ENCODE results near the gene RNU1-2.
"Not testable (repeated sequence)": the region's sequence is repeated elsewhere in the genome, so short reads cannot be mapped to it uniquely, and the experiment has no call there.

Gene RNU1-2

DNA sequence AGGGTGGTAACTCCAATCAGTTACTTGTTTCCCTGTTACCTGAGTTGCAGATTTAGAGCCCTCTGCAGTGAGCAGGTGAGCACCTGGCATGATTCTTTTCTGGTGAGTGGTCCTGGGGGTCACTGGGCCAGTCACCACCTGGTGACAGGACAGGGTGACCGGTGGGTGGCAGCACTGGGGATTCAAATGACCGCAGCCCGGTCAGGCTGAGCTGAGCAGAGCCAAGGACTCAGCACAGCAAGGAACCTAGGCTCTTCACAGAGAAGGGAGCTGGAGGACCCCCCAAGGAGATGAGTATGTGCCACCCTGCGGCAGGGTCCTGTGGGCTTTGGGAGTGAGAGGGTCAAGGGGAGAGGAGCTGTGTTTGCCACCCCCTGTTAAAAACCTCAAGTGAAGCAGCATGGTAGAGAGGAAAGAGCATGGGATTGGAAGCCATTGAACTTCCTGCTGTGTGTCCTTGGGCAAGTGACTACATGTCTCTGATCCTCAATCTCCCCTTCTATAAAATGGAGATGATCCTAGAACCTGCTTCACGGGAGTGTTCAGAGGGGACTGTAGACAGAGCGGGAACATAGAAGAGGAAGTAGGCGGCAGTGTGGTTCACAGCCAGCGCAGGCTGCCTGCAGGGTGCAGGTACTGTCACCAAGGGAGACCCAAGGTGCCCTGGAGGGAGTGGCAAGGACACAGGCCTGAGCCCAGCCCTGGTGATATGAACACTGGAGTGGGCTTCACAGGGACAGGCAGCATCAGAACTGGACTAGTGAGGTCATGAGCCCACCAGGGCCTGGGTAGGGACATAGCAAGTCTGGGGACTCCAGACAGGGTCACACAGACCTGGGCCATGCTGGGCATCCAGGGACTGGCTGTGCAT lies 16.3 kb downstream of the RNU1-2 start:
- DNase-seq (ENCODE audit: low spot score): not testable (repeated sequence)

DNA sequence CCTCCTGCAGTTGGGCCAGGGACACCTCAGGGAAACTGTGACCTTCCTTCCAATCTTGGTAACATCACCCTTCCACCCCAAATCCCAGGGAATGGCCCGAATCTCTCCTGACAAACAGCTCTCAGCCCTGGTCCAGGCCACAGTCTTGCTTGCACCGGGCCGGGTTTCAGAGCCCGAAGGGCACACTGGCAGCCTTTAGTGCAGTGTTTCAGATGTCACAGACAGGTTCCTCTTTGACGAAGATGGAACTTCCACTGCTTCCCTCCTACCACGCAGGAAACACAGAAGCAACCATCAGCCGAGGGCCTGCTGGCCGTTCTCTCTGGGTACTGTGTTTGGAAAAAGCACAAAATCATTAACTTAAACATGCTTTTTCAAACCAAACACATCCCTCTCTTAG lies 17.0 kb downstream of the RNU1-2 start:
- not testable (repeated sequence) for DNase-seq (ENCODE audit: low spot score)

DNA sequence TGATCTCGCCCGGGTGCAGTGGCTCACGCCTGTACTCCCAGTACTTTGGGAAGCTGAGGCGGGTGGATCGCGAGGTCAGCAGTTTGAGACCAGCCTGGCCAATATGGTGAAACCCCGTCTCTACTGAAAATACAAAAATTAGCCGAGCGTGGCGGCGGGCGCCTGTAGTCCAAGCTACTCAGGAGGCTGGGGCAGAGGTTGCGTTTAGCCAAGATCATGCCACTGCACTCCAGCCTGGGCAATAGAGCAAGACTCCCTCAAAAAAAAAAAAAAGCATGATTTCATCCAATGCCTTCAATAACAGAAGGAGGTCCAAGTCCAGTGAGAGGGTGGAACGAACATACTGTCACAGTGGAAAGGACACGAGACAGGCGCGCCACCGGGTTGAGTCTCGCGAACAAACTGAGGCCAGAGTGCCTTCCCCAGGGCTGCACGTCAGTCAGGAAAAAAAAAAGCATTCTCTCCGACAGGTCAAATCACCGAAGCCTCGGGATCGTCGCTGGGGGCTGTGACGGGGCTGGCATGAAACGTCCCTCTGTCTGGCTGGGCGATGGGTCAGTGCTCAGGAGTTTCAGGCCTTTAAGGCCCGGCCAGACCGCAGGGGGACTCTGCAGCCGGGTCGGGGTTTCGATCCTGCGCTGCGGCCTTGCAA lies 17.5 kb downstream of the RNU1-2 start:
- no peak for DNase-seq (ENCODE audit: low spot score)

DNA sequence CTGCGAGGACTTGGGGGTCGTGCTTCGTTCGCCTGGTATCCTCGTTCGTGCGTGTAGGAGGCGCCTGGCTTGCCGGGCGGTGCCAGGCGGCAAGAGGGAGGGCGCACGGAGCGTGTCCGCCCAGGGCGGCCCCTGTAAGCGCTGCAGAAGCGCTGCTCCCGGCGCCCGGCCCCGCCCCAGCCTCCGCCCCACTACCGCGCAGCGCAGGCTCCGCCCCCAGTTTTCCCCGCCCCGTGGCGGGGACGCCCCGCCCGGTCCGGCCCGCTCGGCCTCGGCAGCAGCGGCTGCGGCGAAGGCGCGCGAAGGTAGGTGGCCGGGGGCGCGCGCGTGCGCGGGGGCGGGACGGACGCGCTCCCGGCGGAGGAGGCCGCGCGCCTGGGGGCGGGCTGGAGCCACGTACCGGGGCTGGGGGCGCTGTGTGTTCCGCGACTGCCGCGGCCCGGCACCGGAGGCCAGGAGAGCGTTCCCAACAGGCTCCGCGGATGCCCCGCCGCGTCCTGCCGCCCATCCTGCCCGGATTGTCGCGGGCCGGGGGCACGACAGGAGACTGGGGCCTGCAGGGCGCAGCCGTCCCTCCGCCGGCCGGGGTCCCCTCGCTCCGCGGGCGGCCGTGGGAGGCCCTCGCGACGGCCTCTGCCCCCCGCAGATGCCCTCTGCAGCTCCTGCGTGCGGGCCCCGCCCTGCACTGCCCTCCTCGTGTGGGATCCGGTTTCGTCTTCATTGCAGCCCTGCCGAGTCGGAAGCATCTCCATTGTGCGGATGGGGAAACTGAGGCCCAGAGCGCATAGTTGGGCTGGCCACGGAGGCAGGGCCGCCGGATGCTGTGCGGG lies 18.3 kb downstream of the RNU1-2 start:
- DNase-seq (ENCODE audit: low spot score): peak; percentile 95

DNA sequence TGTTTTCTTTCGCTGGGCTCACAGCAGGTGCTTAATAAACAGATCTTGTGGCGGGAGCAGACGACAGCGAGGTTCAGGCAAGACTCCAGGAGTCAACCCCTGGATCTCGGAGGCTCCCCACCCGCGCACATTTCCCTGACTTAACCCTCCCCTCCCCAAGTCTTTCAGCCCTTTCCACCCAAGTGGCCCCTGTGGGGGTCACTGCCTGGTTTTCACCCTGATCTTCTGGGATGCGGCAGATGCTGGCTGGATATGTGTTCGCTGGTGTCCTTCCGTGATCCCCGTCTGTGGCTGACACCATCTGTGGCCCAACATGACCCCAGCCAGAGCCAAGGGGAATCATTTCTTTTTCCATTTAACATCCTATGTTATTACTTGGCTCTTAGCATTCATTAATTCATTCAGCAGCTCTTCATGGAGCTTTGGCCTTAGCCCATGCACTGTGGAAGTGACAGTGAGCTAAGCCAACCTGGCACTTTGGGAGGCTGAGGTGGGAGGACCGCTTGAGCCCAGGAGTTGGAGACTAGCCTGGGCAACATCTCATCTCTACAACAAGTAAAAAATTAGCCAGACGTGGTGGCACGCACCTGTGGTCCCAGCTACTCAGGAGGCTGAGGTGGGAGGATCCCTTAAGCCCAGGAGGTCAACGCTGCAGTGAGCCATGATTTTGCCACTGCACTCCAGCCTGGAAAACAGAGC lies 19.3 kb downstream of the RNU1-2 start:
- not testable (repeated sequence) for DNase-seq (ENCODE audit: low spot score)

DNA sequence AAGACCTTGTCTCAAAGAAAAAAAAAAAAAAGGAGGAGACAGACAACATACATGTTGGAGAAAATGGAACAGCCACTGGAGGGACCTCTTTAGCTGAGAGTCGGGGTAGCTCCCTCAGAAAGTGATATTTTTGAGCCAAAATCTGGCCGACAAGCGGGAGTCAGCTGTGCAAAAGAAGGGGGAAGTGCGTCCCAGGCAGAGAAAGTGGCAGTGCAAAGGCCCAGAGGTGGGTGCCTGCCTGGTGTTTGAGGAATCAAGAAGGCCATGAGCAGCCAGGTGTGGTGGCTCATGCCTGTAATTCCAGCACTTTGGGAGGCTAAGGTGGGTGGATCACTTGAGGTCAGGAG lies 19.8 kb downstream of the RNU1-2 start:
- DNase-seq (ENCODE audit: low spot score): no peak

DNA sequence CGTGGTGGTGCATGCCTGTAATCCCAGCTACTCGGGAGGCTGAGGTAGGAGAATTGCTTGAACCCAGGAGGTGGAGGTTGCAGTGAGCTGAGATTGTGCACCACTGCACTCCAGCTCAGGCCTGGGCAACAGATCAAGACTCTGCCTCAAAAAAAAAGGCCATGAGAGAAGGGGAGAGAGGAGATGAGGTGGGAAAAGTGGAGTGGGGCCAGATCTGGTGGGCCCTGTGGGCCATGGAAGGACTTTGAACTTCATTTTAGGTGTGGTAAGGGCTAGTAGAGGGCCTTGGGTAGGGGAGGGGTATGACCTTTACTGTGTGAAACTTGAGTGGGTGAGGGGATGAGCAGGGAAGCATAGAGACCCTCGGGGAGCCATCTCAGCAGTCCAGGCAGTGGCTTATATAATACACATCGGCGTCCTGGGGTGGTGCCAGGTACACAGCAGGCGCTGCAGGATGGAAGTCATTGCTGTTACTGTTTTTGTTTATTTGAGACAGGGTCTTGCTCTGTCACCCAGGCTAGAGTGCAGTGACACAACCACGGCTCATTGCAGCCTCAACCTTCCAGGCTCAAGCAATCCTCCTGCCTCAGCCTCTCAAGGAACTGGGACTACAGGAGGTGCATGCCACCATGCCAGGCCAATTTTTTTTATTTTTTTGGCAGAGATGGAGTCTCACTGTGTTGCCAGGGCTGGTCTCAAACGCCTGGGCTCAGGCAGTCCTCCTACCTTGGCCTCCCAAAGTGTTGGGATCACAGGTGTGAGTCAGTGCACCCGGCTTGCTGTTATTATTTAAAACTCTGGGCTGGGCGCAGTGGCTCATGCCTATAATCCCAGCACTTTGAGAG lies 20.5 kb downstream of the RNU1-2 start:
- not testable (repeated sequence) for DNase-seq (ENCODE audit: low spot score)

DNA sequence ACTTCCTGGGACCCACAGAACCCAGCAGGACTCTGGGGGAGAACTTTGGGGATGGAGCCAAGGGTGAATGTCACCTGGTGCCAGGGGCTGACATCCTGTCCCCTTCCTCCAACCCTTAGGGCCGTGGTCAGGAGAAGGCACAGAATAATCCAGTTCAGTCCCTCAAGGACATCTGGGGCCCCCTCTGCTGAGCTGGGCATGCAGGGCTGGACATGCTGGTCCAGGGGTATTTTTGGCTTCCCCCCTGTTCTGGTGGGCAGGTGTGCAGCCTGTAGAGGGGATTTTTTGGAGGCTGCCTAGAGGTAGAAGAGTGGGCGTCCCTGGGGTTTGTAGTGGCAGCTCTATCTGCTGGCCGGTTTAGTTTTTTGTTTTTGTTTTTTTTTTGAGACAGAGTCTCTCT lies 22.6 kb downstream of the RNU1-2 start:
- DNase-seq (ENCODE audit: low spot score): no peak

DNA sequence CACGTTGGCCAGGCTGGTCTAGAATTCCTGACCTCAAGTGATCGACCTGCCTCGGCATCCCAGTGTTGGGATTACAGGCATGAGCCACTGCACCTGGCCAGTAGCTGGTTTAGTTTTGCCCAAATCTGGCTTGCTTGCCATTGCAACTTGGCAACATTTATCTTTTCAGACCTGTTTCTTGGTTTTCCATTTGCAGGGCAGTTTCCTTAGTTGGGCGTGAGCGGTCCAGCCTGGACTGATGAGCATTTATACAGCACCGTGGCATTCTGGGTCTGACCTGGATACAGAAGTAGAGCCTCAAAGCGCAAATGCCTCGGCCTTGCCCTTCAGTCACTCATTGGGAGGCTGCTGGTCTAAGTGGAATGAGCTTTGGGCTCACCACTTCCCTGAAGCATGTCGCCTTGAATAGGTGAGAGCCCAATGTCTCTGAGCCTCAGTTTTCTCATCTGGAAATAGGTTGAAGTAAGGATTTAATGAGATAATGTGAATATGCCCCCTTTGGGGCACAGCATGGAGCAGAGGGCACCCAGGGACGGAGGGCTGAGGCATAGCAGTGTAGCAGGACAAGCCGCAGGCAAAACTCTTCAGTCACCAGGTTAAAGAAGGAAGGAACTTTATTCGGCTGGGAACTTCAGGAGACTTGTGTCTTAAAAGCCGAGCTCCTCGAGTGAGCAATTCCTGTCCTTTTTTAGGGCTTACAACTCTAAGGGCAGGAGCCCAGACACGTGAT lies 23.3 kb downstream of the RNU1-2 start:
- DNase-seq (ENCODE audit: low spot score): not testable (repeated sequence)

DNA sequence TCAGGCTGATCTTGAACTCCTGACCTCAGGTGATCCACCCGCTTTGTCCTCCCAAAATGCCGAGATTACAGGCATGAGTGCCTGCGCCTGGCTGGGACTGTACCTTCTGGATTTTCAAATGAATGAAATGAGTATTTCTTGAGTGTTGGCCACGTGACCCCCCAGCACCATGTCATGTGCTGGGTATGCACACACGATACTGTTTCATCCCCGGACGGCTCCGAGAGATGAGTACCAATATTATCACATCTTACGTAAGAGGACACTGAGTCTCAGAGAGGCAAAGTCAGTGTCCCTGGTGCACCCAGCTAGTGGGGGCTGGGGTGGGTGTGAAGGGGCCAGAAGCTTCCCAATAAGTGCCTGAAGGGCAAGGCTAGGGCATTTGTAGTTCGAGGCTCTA lies 25.2 kb downstream of the RNU1-2 start:
- DNase-seq (ENCODE audit: low spot score): no peak

DNA sequence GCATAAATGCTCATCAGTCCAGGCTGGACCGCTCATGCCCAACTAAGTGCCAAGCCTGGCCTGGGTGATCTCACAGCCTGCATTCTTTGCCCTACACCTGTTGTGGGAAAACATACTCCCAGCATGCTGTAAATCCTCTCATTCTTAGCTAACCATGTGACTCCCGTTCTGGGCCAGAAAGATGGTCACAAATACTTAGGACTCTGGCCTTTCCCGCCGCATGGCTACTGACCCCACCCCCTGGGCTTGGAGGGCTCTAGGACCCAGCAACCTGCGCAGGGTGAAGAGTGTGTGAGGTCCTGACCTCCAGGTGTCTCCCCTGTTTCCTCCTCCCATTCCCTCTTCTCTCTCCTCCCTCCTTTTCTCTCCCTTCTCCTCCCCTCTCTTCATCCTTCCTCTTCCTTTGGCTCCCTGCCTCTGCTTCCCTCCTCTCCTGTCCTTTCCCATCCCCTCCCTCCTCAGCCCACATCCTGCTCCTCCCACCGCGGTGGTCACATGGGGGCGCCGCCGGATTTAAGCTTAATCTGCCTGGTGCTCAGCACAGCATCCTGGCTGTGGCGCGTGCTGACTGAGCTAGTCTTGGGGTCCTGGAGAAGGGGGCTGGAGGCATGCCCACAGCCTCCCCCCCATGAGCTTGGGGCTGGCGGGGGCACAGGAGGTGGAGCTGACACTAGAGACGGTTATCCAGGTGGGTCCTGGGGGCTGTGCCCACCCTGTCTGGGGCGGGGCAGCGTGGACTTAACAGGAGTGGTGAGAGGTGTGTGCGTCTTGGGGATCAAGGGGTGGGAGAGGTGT lies 25.8 kb downstream of the RNU1-2 start, which contains the start of gene CROCC:
CROCC (plus strand) TSS at position 541 of the 795 bp plus-strand sequence; CDS start at position 629, 88 bp downstream.
- DNase-seq (ENCODE audit: low spot score): peak; percentile 26

DNA sequence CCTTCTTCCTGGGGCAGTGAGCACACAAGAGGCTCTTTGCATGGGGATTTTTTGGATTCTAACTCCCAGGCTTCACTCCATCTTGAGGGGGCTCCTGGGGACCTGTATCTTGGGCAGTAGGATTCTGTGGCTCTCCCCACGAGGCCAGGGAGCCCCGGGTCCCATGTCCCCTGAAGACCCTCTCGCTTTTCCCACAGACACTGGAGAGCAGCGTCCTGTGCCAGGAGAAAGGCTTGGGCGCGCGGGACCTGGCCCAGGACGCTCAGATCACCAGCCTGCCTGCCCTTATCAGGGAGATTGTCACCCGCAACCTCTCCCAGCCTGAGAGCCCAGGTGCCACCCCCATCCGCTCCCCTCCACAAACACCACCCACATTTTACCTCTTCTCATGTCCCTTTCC lies 26.7 kb downstream of the RNU1-2 start:
- DNase-seq (ENCODE audit: low spot score): no peak

DNA sequence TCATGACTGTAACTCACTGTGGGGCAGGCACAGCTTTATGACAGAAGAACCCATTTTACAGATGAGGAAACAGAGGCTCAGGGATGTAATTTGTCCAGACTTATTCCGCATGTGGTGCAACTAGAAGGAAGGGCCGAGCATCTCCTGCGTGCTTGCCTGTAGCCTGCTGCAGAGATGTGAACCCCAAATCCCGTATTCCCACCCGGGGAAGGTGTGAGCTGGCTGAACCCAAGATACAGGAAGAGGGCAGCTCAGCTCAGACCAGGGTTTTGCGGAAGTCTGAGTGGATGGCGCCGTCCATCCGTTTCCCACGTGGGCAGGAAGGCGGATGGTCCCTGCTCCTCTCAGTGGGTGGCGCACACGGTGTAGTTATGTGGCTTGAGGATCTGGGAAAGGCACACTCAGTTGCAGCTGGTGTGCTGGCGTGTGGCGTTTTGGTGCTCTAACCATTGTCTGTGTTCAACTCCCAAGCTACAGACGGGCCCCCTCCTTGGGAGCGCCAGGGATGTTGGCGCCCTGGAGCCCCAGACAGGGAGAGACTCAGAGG lies 27.2 kb downstream of the RNU1-2 start:
- no peak for DNase-seq (ENCODE audit: low spot score)

DNA sequence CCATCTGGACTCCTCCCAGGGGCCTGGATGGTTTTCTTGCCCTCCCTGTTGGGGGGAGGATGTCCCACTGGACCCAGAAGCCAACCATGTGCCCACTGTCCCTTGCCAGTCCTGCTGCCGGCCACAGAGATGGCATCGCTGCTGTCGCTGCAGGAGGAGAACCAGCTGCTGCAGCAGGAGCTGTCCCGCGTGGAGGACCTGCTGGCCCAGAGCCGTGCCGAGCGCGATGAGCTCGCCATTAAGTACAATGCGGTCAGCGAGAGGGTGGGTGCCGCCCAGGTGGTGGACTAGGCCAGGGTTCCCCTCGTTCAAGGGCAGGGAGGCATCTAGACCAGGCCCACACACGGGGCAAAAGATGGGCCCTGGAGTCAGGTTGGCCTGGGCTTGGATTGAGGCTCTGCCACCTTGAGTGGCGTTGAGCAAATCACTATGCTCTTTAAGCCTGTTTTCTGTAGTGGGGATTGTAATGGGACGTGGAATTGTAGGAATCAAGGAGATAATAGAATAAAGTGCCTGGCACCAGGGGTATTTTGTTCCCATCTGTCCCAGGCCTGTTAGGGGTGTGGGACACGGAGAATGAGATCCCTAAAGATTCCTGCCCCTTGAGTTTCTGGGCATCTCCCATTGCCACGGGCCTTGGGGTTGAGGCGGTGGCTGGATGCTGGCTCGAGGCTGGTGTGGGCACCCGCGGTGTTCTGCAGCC lies 28.6 kb downstream of the RNU1-2 start:
- DNase-seq (ENCODE audit: low spot score): no peak

DNA sequence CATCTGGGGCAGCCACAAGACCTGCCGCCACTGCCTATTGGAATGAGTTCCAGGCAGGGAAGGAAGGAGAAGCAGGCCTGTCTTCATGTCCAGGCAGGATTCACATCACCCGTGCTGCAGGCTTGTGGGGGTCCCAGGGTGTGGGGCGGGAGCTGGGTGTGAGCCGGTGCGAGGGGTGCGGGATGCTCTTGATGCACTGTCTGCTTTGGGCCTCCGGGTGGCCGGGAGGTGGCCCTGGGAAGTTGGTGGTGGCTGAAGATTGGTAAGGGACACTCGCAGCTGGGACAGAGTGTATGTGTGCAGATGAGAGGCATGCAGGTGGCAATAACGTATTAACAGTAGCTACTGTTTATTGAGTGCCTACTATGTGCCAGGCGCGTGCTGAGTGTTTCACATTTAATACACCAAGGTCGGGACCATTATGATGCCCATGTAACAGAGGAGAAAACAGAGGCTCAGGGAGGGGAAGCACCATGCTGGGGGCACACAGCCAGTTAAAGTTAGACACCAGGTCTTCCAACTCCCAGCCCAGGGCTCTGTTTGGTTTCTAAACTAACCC lies 29.2 kb downstream of the RNU1-2 start:
- DNase-seq (ENCODE audit: low spot score): no peak

DNA sequence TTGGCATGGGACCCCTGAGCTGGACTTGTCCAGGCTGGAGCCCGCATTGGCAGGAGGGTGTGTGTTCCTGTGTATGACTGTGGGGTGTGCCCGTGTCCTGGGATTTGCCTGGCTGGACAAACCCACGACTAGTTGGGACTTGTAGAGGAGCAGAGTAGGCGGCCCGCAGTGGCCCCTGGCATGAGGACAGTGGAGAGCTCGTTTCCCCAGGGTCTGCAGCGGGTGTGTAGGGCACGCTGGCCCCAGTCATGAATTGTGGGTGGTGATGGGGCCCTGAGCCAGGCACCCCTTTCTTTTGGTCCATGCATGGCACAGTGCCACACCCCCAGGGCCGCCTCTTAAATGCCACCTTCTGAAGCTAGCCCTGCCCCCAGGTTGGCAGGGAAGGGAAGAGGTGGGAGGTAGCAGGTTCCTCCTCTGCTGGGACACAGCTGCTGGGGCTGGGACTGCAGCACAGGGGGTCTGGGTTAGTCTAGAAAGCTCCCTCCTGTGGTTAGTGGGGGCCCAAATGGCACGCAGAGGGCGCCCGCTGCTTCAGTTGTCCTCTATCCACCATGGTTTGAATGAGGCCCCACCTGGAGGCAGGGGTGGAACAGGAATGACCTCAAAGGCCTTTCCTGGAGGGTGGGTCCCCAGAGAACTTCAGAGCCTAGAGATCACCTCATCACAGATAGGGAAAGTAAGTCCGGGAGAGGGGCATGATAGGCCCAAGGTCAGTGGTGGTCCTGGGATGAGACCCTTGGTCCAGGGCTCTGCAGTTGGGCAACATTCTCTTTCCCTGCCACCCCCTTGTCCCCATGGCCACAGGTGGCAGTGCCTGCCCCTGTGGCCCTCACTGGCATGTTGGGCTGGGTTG lies 30.1 kb downstream of the RNU1-2 start:
- no peak for DNase-seq (ENCODE audit: low spot score)

DNA sequence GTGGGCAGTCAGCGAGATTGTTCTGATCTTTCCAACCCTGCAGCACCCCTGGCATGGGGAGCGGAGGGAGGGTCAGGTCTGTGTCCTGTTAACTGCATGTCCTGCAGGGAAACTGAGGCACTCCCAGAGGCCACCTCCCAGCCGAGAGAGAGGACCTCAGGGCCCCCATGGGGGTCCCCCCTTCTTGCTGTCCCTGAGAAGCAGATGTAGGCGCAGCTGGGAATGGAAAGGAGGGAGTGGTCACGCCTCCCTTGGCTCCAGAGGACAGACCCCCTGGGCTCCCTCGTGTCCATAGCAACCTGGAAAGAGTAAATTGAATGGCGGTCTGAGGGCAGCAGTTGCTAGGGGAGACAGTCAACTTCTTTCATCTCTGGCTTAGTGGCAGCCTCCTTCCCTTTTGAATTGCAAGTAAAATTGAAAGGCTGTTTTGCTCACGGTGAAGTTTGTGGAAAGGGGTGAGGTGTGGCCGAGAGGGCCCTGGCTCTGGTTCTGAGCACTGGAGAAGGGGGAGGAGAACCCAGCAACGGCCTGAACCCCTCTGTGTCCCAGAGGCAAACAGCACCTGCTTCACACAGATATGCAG lies 30.8 kb downstream of the RNU1-2 start:
- no peak for DNase-seq (ENCODE audit: low spot score)

All from CD4-positive, alpha-beta T cell treated with Interleukin-2 at 100 ng/mL for 4 hours (primary cell).